HEK293 (cell line): Measurements from ENCODE around the gene CAV2.

ENCODE experiments used
- CTCF ChIA-PET: fragments of 350-600 bp; formaldehyde crosslinking; extraction: SDS; loops from one replicate; lab custom pipeline; 2021; ENCODE audit warnings: antibody characterized with exemption; lab: Yijun Ruan, JAX
- POLR2A ChIA-PET: fragments of 300-600 bp; formaldehyde crosslinking; extraction: SDS; loops from one replicate; lab custom pipeline; 2020; ENCODE audit warnings: antibody characterized with exemption, inconsistent platforms; lab: Yijun Ruan, JAX
- H3K27ac ChIP-seq: fragments of 200-500 bp; sonication (Bioruptor generic); 2 replicates; pipeline ENCODE4 v1.5.1; 2014; ENCODE audit warnings: low read depth, low read length, control low read depth, inconsistent platforms; ENCODE audit errors: extremely low read depth
- H3K36me3 ChIP-seq, 2 experiments: fragments of 200-500 bp in 1 of 2; sonication (Bioruptor generic) in 1 of 2; 1 replicate in 1 of 2; 2 replicates in 1 of 2; pipeline ENCODE4 v1.5.1; 2014 to 2017; ENCODE audit warnings: inconsistent platforms in 2 of 2, low read length in 2 of 2; ENCODE audit not compliant: control insufficient read depth in 2 of 2, insufficient read depth in 1 of 2
- H3K4me1 ChIP-seq: fragments of 200-500 bp; sonication (Bioruptor generic); 2 replicates; pipeline ENCODE4 v1.5.1; 2014; ENCODE audit warnings: mild to moderate bottlenecking, low read length, inconsistent platforms; ENCODE audit not compliant: control insufficient read depth, insufficient read depth
- H3K4me3 ChIP-seq: 2 replicates; pipeline ENCODE4 v1.5.1; 2011; ENCODE audit warnings: low read depth, mild to moderate bottlenecking, control low read depth, low read length, moderate library complexity
- H3K9me3 ChIP-seq: fragments of 200-500 bp; sonication (Bioruptor generic); 2 replicates; pipeline ENCODE4 v1.5.1; 2014; ENCODE audit warnings: low read depth, low read length, inconsistent platforms; ENCODE audit not compliant: control insufficient read depth, insufficient read depth
- BCL6B ChIP-seq: fragments of 450-650 bp; formaldehyde crosslinking; IDR thresholded peaks from 2 replicates; pipeline ENCODE4 v1.5.1; 2017; ENCODE audit warnings: missing biosample characterization, missing genetic modification characterization
- HOXD13 ChIP-seq: sonication (generic); formaldehyde crosslinking; IDR thresholded peaks from 2 replicates; pipeline ENCODE4 v1.8.0; 2022; ENCODE audit warnings: missing genetic modification reagents, borderline replicate concordance
- IKZF3 ChIP-seq: fragments of 450-650 bp; IDR thresholded peaks from 2 replicates; pipeline ENCODE4 v1.5.0; 2018; ENCODE audit warnings: missing biosample characterization, mild to moderate bottlenecking, missing genetic modification characterization, moderate library complexity
- KLF7 ChIP-seq: fragments of 450-650 bp; formaldehyde crosslinking; IDR thresholded peaks from 2 replicates; pipeline ENCODE4 v1.5.1; 2016; ENCODE audit warnings: missing biosample characterization, missing genetic modification characterization, borderline replicate concordance
- KLF8 ChIP-seq: fragments of 450-650 bp; formaldehyde crosslinking; IDR thresholded peaks from 2 replicates; pipeline ENCODE4 v1.5.1; 2016; ENCODE audit warnings: missing biosample characterization, missing genetic modification characterization
- TCF7L2 ChIP-seq: IDR thresholded peaks from 2 replicates; pipeline ENCODE4 v1.6.1; 2011; ENCODE audit warnings: low read depth, mild to moderate bottlenecking, inconsistent platforms, low read length, moderate library complexity, borderline replicate concordance
- ZBTB48 ChIP-seq: fragments of 450-650 bp; formaldehyde crosslinking; IDR thresholded peaks from 2 replicates; pipeline ENCODE4 v1.5.1; 2016; ENCODE audit warnings: missing biosample characterization, missing genetic modification characterization
- ZFHX2 ChIP-seq: fragments of 450-650 bp; formaldehyde crosslinking; conservative IDR thresholded peaks from 2 replicates; pipeline ENCODE4 v1.5.1; 2016; ENCODE audit warnings: missing biosample characterization, missing genetic modification characterization
- ZFP37 ChIP-seq: fragments of 450-650 bp; formaldehyde crosslinking; IDR thresholded peaks from 2 replicates; pipeline ENCODE4 v1.5.1; 2016; ENCODE audit warnings: missing biosample characterization, missing genetic modification characterization
- ZNF114 ChIP-seq: fragments of 450-650 bp; formaldehyde crosslinking; IDR thresholded peaks from 2 replicates; pipeline ENCODE4 v1.5.0; 2017; ENCODE audit warnings: missing biosample characterization, missing genetic modification characterization
- ZNF132 ChIP-seq: fragments of 450-650 bp; formaldehyde crosslinking; IDR thresholded peaks from 2 replicates; pipeline ENCODE4 v1.5.1; 2017; ENCODE audit warnings: missing biosample characterization, missing genetic modification characterization, borderline replicate concordance
- ZNF16 ChIP-seq: fragments of 450-650 bp; formaldehyde crosslinking; IDR thresholded peaks from 2 replicates; pipeline ENCODE4 v1.5.1; 2016; ENCODE audit warnings: low read depth, missing biosample characterization, missing genetic modification characterization
- ZNF169 ChIP-seq: fragments of 450-650 bp; formaldehyde crosslinking; IDR thresholded peaks from 2 replicates; pipeline ENCODE4 v1.5.1; 2016; ENCODE audit warnings: missing biosample characterization, missing genetic modification characterization
- ZNF175 ChIP-seq: fragments of 450-650 bp; formaldehyde crosslinking; IDR thresholded peaks from 2 replicates; pipeline ENCODE4 v1.5.1; 2016; ENCODE audit warnings: missing biosample characterization, missing genetic modification characterization
- ZNF214 ChIP-seq: fragments of 450-650 bp; formaldehyde crosslinking; IDR thresholded peaks from 2 replicates; pipeline ENCODE4 v1.5.1; 2017; ENCODE audit warnings: missing biosample characterization, mild to moderate bottlenecking, missing genetic modification characterization, borderline replicate concordance
- ZNF311 ChIP-seq: fragments of 450-650 bp; formaldehyde crosslinking; IDR thresholded peaks from 2 replicates; pipeline ENCODE4 v1.5.1; 2017; ENCODE audit warnings: missing biosample characterization, missing genetic modification characterization, borderline replicate concordance
- ZNF391 ChIP-seq: fragments of 450-650 bp; formaldehyde crosslinking; IDR thresholded peaks from 2 replicates; pipeline ENCODE4 v1.5.1; 2016; ENCODE audit warnings: low read depth, missing biosample characterization, missing genetic modification characterization, borderline replicate concordance
- ZNF416 ChIP-seq: fragments of 450-650 bp; formaldehyde crosslinking; IDR thresholded peaks from 2 replicates; pipeline ENCODE4 v1.5.1; 2016; ENCODE audit warnings: missing biosample characterization, missing genetic modification characterization
- ZNF510 ChIP-seq: fragments of 450-650 bp; formaldehyde crosslinking; IDR thresholded peaks from 2 replicates; pipeline ENCODE4 v1.5.1; 2018; ENCODE audit warnings: mild to moderate bottlenecking, missing genetic modification characterization, missing biosample characterization; ENCODE audit not compliant: insufficient replicate concordance
- ZNF529 ChIP-seq: fragments of 450-650 bp; formaldehyde crosslinking; IDR thresholded peaks from 2 replicates; pipeline ENCODE4 v1.5.1; 2017; ENCODE audit warnings: missing genetic modification characterization, missing biosample characterization; ENCODE audit not compliant: insufficient replicate concordance
- ZNF558 ChIP-seq: fragments of 450-650 bp; formaldehyde crosslinking; IDR thresholded peaks from 2 replicates; pipeline ENCODE4 v1.5.1; 2016; ENCODE audit warnings: missing biosample characterization, missing genetic modification characterization
- ZNF560 ChIP-seq: fragments of 450-650 bp; formaldehyde crosslinking; IDR thresholded peaks from 2 replicates; pipeline ENCODE4 v1.5.1; 2017; ENCODE audit warnings: missing biosample characterization, missing genetic modification characterization, borderline replicate concordance
- ZNF621 ChIP-seq: fragments of 450-650 bp; formaldehyde crosslinking; IDR thresholded peaks from 2 replicates; pipeline ENCODE4 v1.5.1; 2017; ENCODE audit warnings: missing biosample characterization, missing genetic modification characterization
- ZNF830 ChIP-seq: fragments of 450-650 bp; IDR thresholded peaks from 2 replicates; pipeline ENCODE4 v1.5.0; 2018; ENCODE audit warnings: missing biosample characterization, missing genetic modification characterization, low read depth, mild to moderate bottlenecking, moderate library complexity
- ZSCAN16 ChIP-seq: fragments of 450-650 bp; formaldehyde crosslinking; IDR thresholded peaks from 2 replicates; pipeline ENCODE4 v1.5.1; 2016; ENCODE audit warnings: missing biosample characterization, missing genetic modification characterization
- ZSCAN30 ChIP-seq: fragments of 450-650 bp; IDR thresholded peaks from 2 replicates; pipeline ENCODE4 v1.5.1; 2018; ENCODE audit warnings: missing biosample characterization, mild to moderate bottlenecking, missing genetic modification characterization, moderate library complexity
- ZSCAN5A ChIP-seq: fragments of 450-650 bp; formaldehyde crosslinking; IDR thresholded peaks from 2 replicates; pipeline ENCODE4 v1.5.1; 2016; ENCODE audit warnings: missing biosample characterization, missing genetic modification characterization
- TF ChIP-seq, protein P1 (sequence below): fragments of 450-650 bp; formaldehyde crosslinking; IDR thresholded peaks from 2 replicates; pipeline ENCODE4; 2016; ENCODE audit warnings: missing biosample characterization, missing genetic modification characterization
- TF ChIP-seq, protein P2 (sequence below): fragments of 450-650 bp; formaldehyde crosslinking; IDR thresholded peaks from 2 replicates; pipeline ENCODE4 v1.5.1; 2016; ENCODE audit warnings: missing biosample characterization, missing genetic modification characterization
- TF ChIP-seq, protein P3 (sequence below): fragments of 450-650 bp; formaldehyde crosslinking; IDR thresholded peaks from 2 replicates; pipeline ENCODE4 v1.5.1; 2017; ENCODE audit warnings: missing biosample characterization, missing genetic modification characterization

The CAV2 gene

GRCh38 chr7:116551692-116552091 is 52.2 kb downstream of the CAV2 start:
- Histone ChIP-seq H3K36me3 (no peaks in the 10 kb centered on the region), H3K9me3 (no peaks in the 10 kb centered on the region), H3K4me3 (no peak overlapping the region), H3K27ac (no peak overlapping the region), H3K4me1 (peaks cover 5% of the 10 kb centered on the region; the same call in 1 of the 2 replicates)
- TF ChIP-seq ZNF830 = no peak
- no peak for TF ChIP-seq ZSCAN16 (tag by site-specific recombination)
- no peak for TF ChIP-seq ZNF114
- TF ChIP-seq, protein P1, sequence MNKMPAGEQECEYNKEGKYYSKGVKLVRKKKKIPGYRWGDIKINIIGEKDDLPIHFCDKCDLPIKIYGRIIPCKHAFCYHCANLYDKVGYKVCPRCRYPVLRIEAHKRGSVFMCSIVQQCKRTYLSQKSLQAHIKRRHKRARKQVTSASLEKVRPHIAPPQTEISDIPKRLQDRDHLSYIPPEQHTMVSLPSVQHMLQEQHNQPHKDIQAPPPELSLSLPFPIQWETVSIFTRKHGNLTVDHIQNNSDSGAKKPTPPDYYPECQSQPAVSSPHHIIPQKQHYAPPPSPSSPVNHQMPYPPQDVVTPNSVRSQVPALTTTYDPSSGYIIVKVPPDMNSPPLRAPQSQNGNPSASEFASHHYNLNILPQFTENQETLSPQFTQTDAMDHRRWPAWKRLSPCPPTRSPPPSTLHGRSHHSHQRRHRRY (tag by site-specific recombination) = no peak
- TF ChIP-seq ZNF175 = no peak
- TF ChIP-seq ZFHX2 (tag by site-specific recombination) = no peak
- no peak for TF ChIP-seq BCL6B
- TF ChIP-seq ZSCAN30 (tag by site-specific recombination) = no peak
- no peak for TF ChIP-seq ZNF311
- TF ChIP-seq, protein P2, sequence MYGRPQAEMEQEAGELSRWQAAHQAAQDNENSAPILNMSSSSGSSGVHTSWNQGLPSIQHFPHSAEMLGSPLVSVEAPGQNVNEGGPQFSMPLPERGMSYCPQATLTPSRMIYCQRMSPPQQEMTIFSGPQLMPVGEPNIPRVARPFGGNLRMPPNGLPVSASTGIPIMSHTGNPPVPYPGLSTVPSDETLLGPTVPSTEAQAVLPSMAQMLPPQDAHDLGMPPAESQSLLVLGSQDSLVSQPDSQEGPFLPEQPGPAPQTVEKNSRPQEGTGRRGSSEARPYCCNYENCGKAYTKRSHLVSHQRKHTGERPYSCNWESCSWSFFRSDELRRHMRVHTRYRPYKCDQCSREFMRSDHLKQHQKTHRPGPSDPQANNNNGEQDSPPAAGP = no peak
- no peak for TF ChIP-seq ZNF416 (tag by site-specific recombination)
- no peak for TF ChIP-seq ZBTB48 (tag by site-specific recombination)
- TF ChIP-seq, protein P3, sequence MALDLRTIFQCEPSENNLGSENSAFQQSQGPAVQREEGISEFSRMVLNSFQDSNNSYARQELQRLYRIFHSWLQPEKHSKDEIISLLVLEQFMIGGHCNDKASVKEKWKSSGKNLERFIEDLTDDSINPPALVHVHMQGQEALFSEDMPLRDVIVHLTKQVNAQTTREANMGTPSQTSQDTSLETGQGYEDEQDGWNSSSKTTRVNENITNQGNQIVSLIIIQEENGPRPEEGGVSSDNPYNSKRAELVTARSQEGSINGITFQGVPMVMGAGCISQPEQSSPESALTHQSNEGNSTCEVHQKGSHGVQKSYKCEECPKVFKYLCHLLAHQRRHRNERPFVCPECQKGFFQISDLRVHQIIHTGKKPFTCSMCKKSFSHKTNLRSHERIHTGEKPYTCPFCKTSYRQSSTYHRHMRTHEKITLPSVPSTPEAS = no peak
- TF ChIP-seq ZNF621 (tag by site-specific recombination) = no peak
- no peak for TF ChIP-seq IKZF3 (tag by site-specific recombination)
- CTCF ChIA-PET = no interaction called here
- POLR2A ChIA-PET = no interaction called here

GRCh38 chr7:116552602-116553001 is 53.1 kb downstream of the CAV2 start:
- no peak overlapping the region for H3K4me3 ChIP-seq
- no peak overlapping the region for H3K27ac ChIP-seq
- CTCF ChIA-PET = no interaction called here
- POLR2A ChIA-PET = no interaction called here
- TF ChIP-seq, protein P2 = no peak
- TF ChIP-seq ZNF169 (tag by site-specific recombination) (no peak), KLF8 (tag by site-specific recombination) (no peak), ZNF214 (no peak), ZNF560 (tag by site-specific recombination) (no peak), ZNF391 (no peak), ZNF510 (no peak), TCF7L2 (no peak), HOXD13 (no peak), ZNF529 (tag by site-specific recombination) (no peak), ZNF132 (tag by site-specific recombination) (no peak), KLF7 (tag by site-specific recombination) (no peak), ZNF558 (tag by site-specific recombination) (no peak), ZSCAN5A (tag by site-specific recombination) (no peak), ZNF16 (tag by site-specific recombination) (no peak), ZNF114 (no peak), ZFP37 (no peak)
- H3K4me1 ChIP-seq = no peaks in the 10 kb centered on the region
- no peaks in the 10 kb centered on the region for H3K36me3 ChIP-seq
- H3K9me3 ChIP-seq = no peaks in the 10 kb centered on the region
